ENCODE results near the gene FTO.

The FTO gene

DNA sequence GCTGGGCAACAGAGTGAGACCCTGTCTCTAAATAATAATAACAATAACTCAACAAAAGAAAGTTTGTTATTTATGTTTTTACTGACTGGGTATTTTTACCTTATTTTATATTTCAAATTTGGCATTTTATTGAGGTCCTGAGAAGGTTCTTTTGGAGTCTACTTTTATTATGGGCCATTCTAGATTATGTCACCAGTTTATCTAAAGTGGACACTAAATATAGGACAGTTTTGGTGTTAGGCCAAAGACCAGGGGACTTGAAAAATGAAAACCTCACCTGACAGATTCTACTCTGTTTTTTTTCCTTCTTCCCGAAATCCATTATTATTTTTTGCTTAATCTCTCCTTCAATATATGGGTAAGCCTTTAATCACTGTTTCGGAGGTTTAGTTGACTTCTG, 8.1 kb downstream of the FTO start:
- Histone ChIP-seq H3K4me3 (ENCODE audit: low read length) (no peak overlapping the region), H3K4me2 (ENCODE audit: low read depth, low read length) (no peak overlapping the region), H3K9me3 (replicated peaks; ENCODE audit: insufficient read depth, low read length) (no peaks in the 10 kb centered on the region), H3K36me3 (replicated peaks; ENCODE audit: insufficient read depth, low read length) (no peaks in the 10 kb centered on the region), H3K79me2 (ENCODE audit: low read length) (peaks cover 72% of the 10 kb centered on the region), H2AFZ (ENCODE audit: low read length) (no peak overlapping the region), H3F3A (ENCODE audit: insufficient read depth, low read length) (no peaks in the 10 kb centered on the region), H3K27ac (ENCODE audit: low read length) (no peak overlapping the region), H3K4me1 (ENCODE audit: low read length) (no peaks in the 10 kb centered on the region), H3K27me3 (replicated peaks; ENCODE audit: insufficient read depth, low read length) (no peaks in the 10 kb centered on the region), H3K9ac (ENCODE audit: low read length) (no peak overlapping the region), H4K20me1 (ENCODE audit: insufficient read depth, low read length) (no peaks in the 10 kb centered on the region), H3K9me2 (replicated peaks; ENCODE audit: insufficient read depth, low read length) (no peaks in the 10 kb centered on the region)
- TF ChIP-seq, protein P1, sequence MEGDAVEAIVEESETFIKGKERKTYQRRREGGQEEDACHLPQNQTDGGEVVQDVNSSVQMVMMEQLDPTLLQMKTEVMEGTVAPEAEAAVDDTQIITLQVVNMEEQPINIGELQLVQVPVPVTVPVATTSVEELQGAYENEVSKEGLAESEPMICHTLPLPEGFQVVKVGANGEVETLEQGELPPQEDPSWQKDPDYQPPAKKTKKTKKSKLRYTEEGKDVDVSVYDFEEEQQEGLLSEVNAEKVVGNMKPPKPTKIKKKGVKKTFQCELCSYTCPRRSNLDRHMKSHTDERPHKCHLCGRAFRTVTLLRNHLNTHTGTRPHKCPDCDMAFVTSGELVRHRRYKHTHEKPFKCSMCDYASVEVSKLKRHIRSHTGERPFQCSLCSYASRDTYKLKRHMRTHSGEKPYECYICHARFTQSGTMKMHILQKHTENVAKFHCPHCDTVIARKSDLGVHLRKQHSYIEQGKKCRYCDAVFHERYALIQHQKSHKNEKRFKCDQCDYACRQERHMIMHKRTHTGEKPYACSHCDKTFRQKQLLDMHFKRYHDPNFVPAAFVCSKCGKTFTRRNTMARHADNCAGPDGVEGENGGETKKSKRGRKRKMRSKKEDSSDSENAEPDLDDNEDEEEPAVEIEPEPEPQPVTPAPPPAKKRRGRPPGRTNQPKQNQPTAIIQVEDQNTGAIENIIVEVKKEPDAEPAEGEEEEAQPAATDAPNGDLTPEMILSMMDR (IDR thresholded peaks at IDR 0.05; ENCODE audit: low read length): no peak
- no peak for TF ChIP-seq EZH2 (optimal IDR thresholded peaks at IDR 0.05; ENCODE audit: low read depth, low read length)
- no peak for TF ChIP-seq EZH2phosphoT487 (IDR thresholded peaks at IDR 0.05; ENCODE audit: low read length)
- DNase-seq: no peak

DNA sequence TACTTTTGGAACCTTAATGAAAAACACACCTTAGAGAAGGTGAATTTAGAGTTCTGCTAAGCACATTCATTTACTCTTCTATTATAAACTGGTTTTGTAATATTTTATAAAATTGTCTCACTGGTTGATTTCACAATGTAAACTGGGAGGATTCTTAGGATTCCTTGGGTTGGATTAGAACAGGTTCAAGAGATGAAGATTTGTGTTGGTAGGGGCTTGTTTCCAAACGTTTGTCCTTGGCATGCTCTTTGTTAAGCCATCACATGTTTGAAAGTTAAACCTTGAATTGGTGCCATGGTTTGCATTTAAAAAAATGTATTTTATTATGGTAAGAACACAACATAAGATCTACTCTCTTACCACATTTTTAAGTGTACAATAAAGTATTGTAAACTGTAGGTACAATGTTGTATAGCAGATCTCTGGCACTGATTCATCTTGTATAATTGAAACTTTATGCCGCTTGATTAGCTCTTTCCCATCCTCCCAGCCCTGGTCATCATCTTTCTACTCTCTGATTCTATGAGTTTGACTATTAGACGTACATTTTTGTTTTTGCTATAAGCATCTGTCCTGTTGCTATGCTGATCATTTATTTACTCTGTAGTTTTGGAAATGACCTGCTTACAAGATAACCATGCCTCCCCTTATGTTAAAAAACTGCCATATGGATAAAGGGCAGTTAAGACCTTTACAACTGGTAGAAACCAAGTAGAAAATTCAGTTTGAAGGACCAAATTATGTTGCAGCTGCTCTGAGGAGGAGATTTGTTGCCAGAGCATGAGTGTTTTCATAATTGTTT, 9.6 kb downstream of the FTO start:
- Histone ChIP-seq H3K36me3 (replicated peaks; ENCODE audit: insufficient read depth, low read length) (no peaks in the 10 kb centered on the region), H3K4me3 (ENCODE audit: low read length) (no peak overlapping the region), H3F3A (ENCODE audit: insufficient read depth, low read length) (no peaks in the 10 kb centered on the region), H3K9me3 (replicated peaks; ENCODE audit: insufficient read depth, low read length) (no peaks in the 10 kb centered on the region), H2AFZ (ENCODE audit: low read length) (no peak overlapping the region), H3K4me1 (ENCODE audit: low read length) (no peaks in the 10 kb centered on the region), H3K4me2 (ENCODE audit: low read depth, low read length) (no peak overlapping the region), H3K27ac (ENCODE audit: low read length) (no peak overlapping the region), H3K9ac (ENCODE audit: low read length) (no peak overlapping the region), H3K9me2 (replicated peaks; ENCODE audit: insufficient read depth, low read length) (no peaks in the 10 kb centered on the region), H3K79me2 (ENCODE audit: low read length) (peaks cover 70% of the 10 kb centered on the region), H3K27me3 (replicated peaks; ENCODE audit: insufficient read depth, low read length) (no peaks in the 10 kb centered on the region), H4K20me1 (ENCODE audit: insufficient read depth, low read length) (no peaks in the 10 kb centered on the region)
- no peak for DNase-seq
- no peak for TF ChIP-seq EZH2 (optimal IDR thresholded peaks at IDR 0.05; ENCODE audit: low read depth, low read length)
- TF ChIP-seq EZH2phosphoT487 (IDR thresholded peaks at IDR 0.05; ENCODE audit: low read length): no peak
- TF ChIP-seq, protein P1 (IDR thresholded peaks at IDR 0.05; ENCODE audit: low read length): no peak

DNA sequence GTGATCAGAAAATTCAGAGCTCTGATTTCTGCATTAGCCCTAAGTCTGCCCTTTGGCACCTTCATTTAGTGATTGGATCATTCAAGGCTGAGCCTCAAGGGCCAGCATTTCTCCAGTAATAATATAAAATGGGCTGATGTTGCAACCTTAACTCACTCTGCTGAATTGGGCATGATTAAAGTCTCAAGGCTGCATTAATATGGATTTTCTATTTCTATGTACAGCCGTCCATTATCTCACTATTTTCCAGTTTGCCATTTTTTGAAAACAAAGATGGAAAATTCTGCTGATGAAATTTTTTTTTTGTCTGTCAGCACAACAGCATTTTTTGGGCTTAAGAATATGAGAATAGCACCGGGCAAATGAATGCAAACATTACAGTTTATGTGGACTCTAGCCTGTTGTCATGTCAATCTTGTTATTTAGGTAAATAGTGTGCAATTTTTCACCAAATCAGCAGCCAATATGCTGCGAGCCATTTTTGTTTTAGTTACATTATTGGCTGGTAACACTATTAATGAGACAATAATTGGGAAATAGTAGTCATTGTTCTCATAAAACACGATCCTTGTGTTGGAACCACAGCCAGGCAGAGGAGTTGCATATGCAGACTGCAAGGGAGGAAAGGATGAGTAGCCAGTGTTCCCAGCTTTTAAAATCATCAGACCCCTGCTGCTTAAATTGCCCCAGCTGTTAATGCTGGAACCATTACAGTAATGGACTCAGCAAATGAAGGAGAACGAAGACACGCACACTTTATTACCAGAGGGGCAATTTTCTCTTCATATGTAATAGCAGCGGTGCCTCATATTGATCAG, 10.5 kb downstream of the FTO start:
- Histone ChIP-seq H3K36me3 (replicated peaks; ENCODE audit: insufficient read depth, low read length) (no peaks in the 10 kb centered on the region), H3K4me3 (ENCODE audit: low read length) (no peak overlapping the region)

More for the DNA sequence above, 10.5 kb downstream of the FTO start:
- peaks cover 68% of the 10 kb centered on the region for H3K79me2 ChIP-seq (ENCODE audit: low read length)
- TF ChIP-seq EZH2 (optimal IDR thresholded peaks at IDR 0.05; ENCODE audit: low read depth, low read length): no peak
- H3K9ac ChIP-seq (ENCODE audit: low read length): no peak overlapping the region
- no peak overlapping the region for H3K27ac ChIP-seq (ENCODE audit: low read length)
- no peaks in the 10 kb centered on the region for H3K27me3 ChIP-seq (replicated peaks; ENCODE audit: insufficient read depth, low read length)
- no peaks in the 10 kb centered on the region for H3F3A ChIP-seq (ENCODE audit: insufficient read depth, low read length)
- no peaks in the 10 kb centered on the region for H4K20me1 ChIP-seq (ENCODE audit: insufficient read depth, low read length)
- H3K4me2 ChIP-seq (ENCODE audit: low read depth, low read length): no peak overlapping the region
- H2AFZ ChIP-seq (ENCODE audit: low read length): no peak overlapping the region
- H3K4me1 ChIP-seq (ENCODE audit: low read length): no peaks in the 10 kb centered on the region
- no peaks in the 10 kb centered on the region for H3K9me2 ChIP-seq (replicated peaks; ENCODE audit: insufficient read depth, low read length)
- no peak for DNase-seq
- no peaks in the 10 kb centered on the region for H3K9me3 ChIP-seq (replicated peaks; ENCODE audit: insufficient read depth, low read length)
